H9 (cell line): ENCODE results near the gene IGFL1. TPM values are rescaled to one million over a fixed set of nuclear protein-coding genes. Genes with fewer than 3 reads are reported as not detected.

ENCODE experiments used
- DNase-seq: peaks from one replicate; pipeline ENCODE4 v3.0.0-alpha.2; 2017
- H2AFZ ChIP-seq: one replicate; pipeline ENCODE4 v1.6.1; 2013; ENCODE audit warnings: mild to moderate bottlenecking, low read length, control low read depth, moderate library complexity
- H2AK5ac ChIP-seq: 2 replicates; pipeline ENCODE4 v1.6.1; 2013; ENCODE audit warnings: low read length, control low read depth, mixed read lengths; ENCODE audit not compliant: insufficient read length
- H2BK120ac ChIP-seq: one replicate; pipeline ENCODE4 v1.6.1; 2013; ENCODE audit warnings: low read depth, mild to moderate bottlenecking, low read length, control low read depth, inconsistent platforms; ENCODE audit not compliant: poor library complexity, severe bottlenecking
- H2BK12ac ChIP-seq: 2 replicates; pipeline ENCODE4 v1.6.1; 2013; ENCODE audit warnings: low read length, control low read depth, mixed read lengths, low read depth; ENCODE audit not compliant: insufficient read length
- H2BK15ac ChIP-seq: 2 replicates; pipeline ENCODE4 v1.6.1; 2013; ENCODE audit warnings: low read depth, low read length, control low read depth
- H2BK20ac ChIP-seq: one replicate; pipeline ENCODE4 v1.6.1; 2013; ENCODE audit warnings: low read depth, mild to moderate bottlenecking, low read length, control low read depth, inconsistent platforms; ENCODE audit not compliant: poor library complexity, severe bottlenecking
- H2BK5ac ChIP-seq: 2 replicates; pipeline ENCODE4 v1.6.1; 2013; ENCODE audit warnings: low read length, control low read depth, mixed read lengths; ENCODE audit not compliant: insufficient read length
- H3K14ac ChIP-seq: 2 replicates; pipeline ENCODE4 v1.6.1; 2013; ENCODE audit warnings: low read length, control low read depth; ENCODE audit not compliant: insufficient read depth
- H3K18ac ChIP-seq: 2 replicates; pipeline ENCODE4 v1.6.1; 2013; ENCODE audit warnings: low read depth, mild to moderate bottlenecking, mixed read lengths, low read length, control low read depth; ENCODE audit not compliant: insufficient read length
- H3K23ac ChIP-seq: 2 replicates; pipeline ENCODE4 v1.6.1; 2013; ENCODE audit warnings: low read length, control low read depth, mixed read lengths, low read depth; ENCODE audit not compliant: insufficient read length
- H3K23me2 ChIP-seq: 2 replicates; pipeline ENCODE4 v1.6.1; 2013; ENCODE audit warnings: low read depth, mild to moderate bottlenecking, mixed read lengths, low read length, control low read depth; ENCODE audit not compliant: insufficient read length, poor library complexity, severe bottlenecking
- H3K27ac ChIP-seq: 2 replicates; pipeline ENCODE4 v1.5.1; 2013; ENCODE audit warnings: low read length, control low read depth, mixed read lengths, low read depth; ENCODE audit not compliant: insufficient read length
- H3K27me3 ChIP-seq: 2 replicates; pipeline ENCODE4 v1.6.1; 2013; ENCODE audit warnings: low read length, control low read depth, inconsistent platforms; ENCODE audit not compliant: insufficient read depth
- H3K4ac ChIP-seq: 2 replicates; pipeline ENCODE4 v1.6.1; 2013; ENCODE audit warnings: low read depth, mild to moderate bottlenecking, control low read depth, inconsistent platforms, low read length, moderate library complexity
- H3K4me1 ChIP-seq: 2 replicates; pipeline ENCODE4 v1.6.1; 2013; ENCODE audit warnings: low read length, control low read depth, inconsistent platforms; ENCODE audit not compliant: insufficient read depth
- H3K4me2 ChIP-seq: 2 replicates; pipeline ENCODE4 v1.6.1; 2013; ENCODE audit warnings: low read length, control low read depth, mixed read lengths; ENCODE audit not compliant: insufficient read length, insufficient read depth
- H3K56ac ChIP-seq: 2 replicates; pipeline ENCODE4 v1.6.1; 2013; ENCODE audit warnings: low read depth, mild to moderate bottlenecking, mixed read lengths, low read length, control low read depth; ENCODE audit not compliant: insufficient read length
- H3K79me1 ChIP-seq: 2 replicates; pipeline ENCODE4 v1.6.1; 2013; ENCODE audit warnings: low read depth, mild to moderate bottlenecking, moderate library complexity, low read length, control low read depth, inconsistent platforms; ENCODE audit not compliant: insufficient read depth, poor library complexity, severe bottlenecking
- H3K79me2 ChIP-seq: 2 replicates; pipeline ENCODE4 v1.6.1; 2013; ENCODE audit warnings: low read length, control low read depth, inconsistent platforms; ENCODE audit not compliant: insufficient read depth
- H3K9ac ChIP-seq: 2 replicates; pipeline ENCODE4 v1.6.1; 2013; ENCODE audit warnings: low read length, control low read depth, mixed read lengths; ENCODE audit not compliant: insufficient read length; ENCODE audit errors: extremely low read depth
- H3K9me3 ChIP-seq: one replicate; pipeline ENCODE4 v1.6.1; 2013; ENCODE audit warnings: low read depth, low read length, inconsistent platforms; ENCODE audit not compliant: control insufficient read depth
- H3T11ph ChIP-seq: one replicate; pipeline ENCODE4 v1.6.1; 2013; ENCODE audit warnings: mild to moderate bottlenecking, low read length, control low read depth, inconsistent platforms
- H4K20me1 ChIP-seq: one replicate; pipeline ENCODE4 v1.6.1; 2013; ENCODE audit not compliant: control insufficient read depth, insufficient read length, insufficient read depth
- H4K5ac ChIP-seq: 2 replicates; pipeline ENCODE4 v1.6.1; 2013; ENCODE audit warnings: low read depth, mild to moderate bottlenecking, mixed read lengths, low read length, control low read depth; ENCODE audit not compliant: insufficient read length
- H4K8ac ChIP-seq: replicated peaks from 2 replicates; pipeline ENCODE4 v1.6.1; 2013; ENCODE audit warnings: low read length, control low read depth, mixed read lengths, low read depth; ENCODE audit not compliant: insufficient read length
- H4K91ac ChIP-seq: 2 replicates; pipeline ENCODE4 v1.6.1; 2013; ENCODE audit warnings: low read depth, mild to moderate bottlenecking, moderate library complexity, mixed read lengths, low read length, control low read depth; ENCODE audit not compliant: insufficient read length
- H3K27ac Mint-ChIP-seq, 3 experiments: 2 replicates in 2 of 3; 3 replicates in 1 of 3; pipeline ENCODE4 v1.8.0; 2020 to 2021; ENCODE audit warnings: mixed read lengths in 3 of 3, mild to moderate bottlenecking in 1 of 3, moderate library complexity in 1 of 3
- H3K27me3 Mint-ChIP-seq: 2 replicates; pipeline ENCODE4 v1.8.0; 2021; ENCODE audit warnings: low read depth, mild to moderate bottlenecking, moderate library complexity, mixed read lengths
- H3K36me3 Mint-ChIP-seq, 3 experiments: 2 replicates in 2 of 3; 3 replicates in 1 of 3; pipeline ENCODE4 v1.8.0; 2020 to 2021; ENCODE audit warnings: low read depth in 3 of 3, mixed read lengths in 3 of 3; ENCODE audit not compliant: insufficient read depth in 1 of 3
- H3K4me1 Mint-ChIP-seq, 2 experiments: 2 replicates each; pipeline ENCODE4 v1.8.0; 2020; ENCODE audit warnings: mixed read lengths in 2 of 2
- H3K4me3 Mint-ChIP-seq, 2 experiments: 2 replicates in 1 of 2; 3 replicates in 1 of 2; pipeline ENCODE4 v1.8.0; 2020 to 2021; ENCODE audit warnings: mild to moderate bottlenecking in 2 of 2, mixed read lengths in 2 of 2, moderate library complexity in 1 of 2
- H3K9me3 Mint-ChIP-seq, 2 experiments: 2 replicates in 1 of 2; 3 replicates in 1 of 2; pipeline ENCODE4 v1.8.0; 2020; ENCODE audit warnings: mild to moderate bottlenecking in 2 of 2, mixed read lengths in 2 of 2, moderate library complexity in 1 of 2
- WGBS: extraction: QIAGEN DNeasy Blood & Tissue Kit; methylation state at CpG from one replicate; pipeline ENCODE4 v1.1.7; 2013; ENCODE audit warnings: missing lambda C conversion rate, low lambda C conversion rate, mixed read lengths; ENCODE audit not compliant: insufficient read length; ENCODE audit errors: extremely low coverage; 5-methylcytosine and 5-hydroxymethylcytosine counted together
- total RNA-seq: library from RNA; stranded (reverse); gene quantifications from 2 replicates; pipeline ENCODE4 v1.2.1, GENCODE V29; 2021
- TF ChIP-seq, protein P1 (sequence below): fragments of 200-600 bp; sonication (generic); conservative IDR thresholded peaks from 3 replicates; pipeline ENCODE4 v1.8.0; 2021; ENCODE audit warnings: antibody characterized with exemption, mild to moderate bottlenecking

IGFL1 gene
- total RNA-seq, 1 experiment from 2014 or later = not detected

DNA sequence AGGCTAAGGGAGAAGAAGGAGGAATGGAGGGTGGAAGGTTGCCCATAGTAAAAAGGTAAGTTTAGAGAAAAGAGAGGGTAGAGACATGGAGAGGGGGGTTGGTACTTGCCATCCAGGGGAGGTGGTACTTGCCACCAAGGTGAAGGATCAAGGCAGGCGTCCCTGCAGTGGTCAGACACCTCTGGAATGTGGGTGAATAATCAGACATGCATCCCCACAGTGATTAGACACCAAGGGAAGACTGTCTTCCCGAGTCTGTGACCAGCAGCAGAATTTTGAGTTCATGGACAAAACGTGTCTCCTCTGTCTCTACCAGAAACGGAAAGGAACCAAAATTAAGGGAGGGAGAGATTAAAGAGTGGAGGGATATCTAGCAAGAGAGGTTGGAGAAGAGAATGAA, 27.1 kb upstream of the IGFL1 start:
- no peak overlapping the region for H3K4me2 ChIP-seq
- no peaks in the 10 kb centered on the region for H3K79me2 ChIP-seq
- no peak overlapping the region for H3K56ac ChIP-seq
- TF ChIP-seq, protein P1, sequence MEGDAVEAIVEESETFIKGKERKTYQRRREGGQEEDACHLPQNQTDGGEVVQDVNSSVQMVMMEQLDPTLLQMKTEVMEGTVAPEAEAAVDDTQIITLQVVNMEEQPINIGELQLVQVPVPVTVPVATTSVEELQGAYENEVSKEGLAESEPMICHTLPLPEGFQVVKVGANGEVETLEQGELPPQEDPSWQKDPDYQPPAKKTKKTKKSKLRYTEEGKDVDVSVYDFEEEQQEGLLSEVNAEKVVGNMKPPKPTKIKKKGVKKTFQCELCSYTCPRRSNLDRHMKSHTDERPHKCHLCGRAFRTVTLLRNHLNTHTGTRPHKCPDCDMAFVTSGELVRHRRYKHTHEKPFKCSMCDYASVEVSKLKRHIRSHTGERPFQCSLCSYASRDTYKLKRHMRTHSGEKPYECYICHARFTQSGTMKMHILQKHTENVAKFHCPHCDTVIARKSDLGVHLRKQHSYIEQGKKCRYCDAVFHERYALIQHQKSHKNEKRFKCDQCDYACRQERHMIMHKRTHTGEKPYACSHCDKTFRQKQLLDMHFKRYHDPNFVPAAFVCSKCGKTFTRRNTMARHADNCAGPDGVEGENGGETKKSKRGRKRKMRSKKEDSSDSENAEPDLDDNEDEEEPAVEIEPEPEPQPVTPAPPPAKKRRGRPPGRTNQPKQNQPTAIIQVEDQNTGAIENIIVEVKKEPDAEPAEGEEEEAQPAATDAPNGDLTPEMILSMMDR = no peak
- no peak overlapping the region for H4K8ac ChIP-seq
- no peak for DNase-seq
- Mint-ChIP-seq H3K4me1 (peaks cover 0 to 2% of the 10 kb centered on the region in 2 experiments; a peak in 1 of 4 replicates), H3K27me3 (peaks cover 22% of the 10 kb centered on the region), H3K36me3 (peaks cover 0 to 9% (median 0%) of the 10 kb centered on the region in 3 experiments; a peak in 5 of 7 replicates), H3K4me3 (no peak overlapping the region), H3K9me3 (peaks cover 14 to 23% of the 10 kb centered on the region in 2 experiments), H3K27ac (no peak overlapping the region; a peak in 1 of 7 replicates)
- H3K18ac ChIP-seq = no peak overlapping the region
- no peak overlapping the region for H3K27ac ChIP-seq
- H3K9me3 ChIP-seq = peaks cover 5% of the 10 kb centered on the region
- no peak overlapping the region for H3K23ac ChIP-seq
- no peak overlapping the region for H3K9ac ChIP-seq
- H2BK20ac ChIP-seq = no peak overlapping the region
- no peak overlapping the region for H2BK120ac ChIP-seq
- H4K91ac ChIP-seq = no peak overlapping the region
- H3K27me3 ChIP-seq = no peaks in the 10 kb centered on the region
- no peaks in the 10 kb centered on the region for H3K4me1 ChIP-seq
- H3K4ac ChIP-seq = no peak overlapping the region
- H3K23me2 ChIP-seq = no peaks in the 10 kb centered on the region
- H2AK5ac ChIP-seq = no peak overlapping the region
- H2BK12ac ChIP-seq = no peak overlapping the region
- H3K79me1 ChIP-seq = no peaks in the 10 kb centered on the region
- H2BK15ac ChIP-seq = no peak overlapping the region
- H4K20me1 ChIP-seq = no peaks in the 10 kb centered on the region
- WGBS = no CpG with 5 or more reads among the region's 4 CpGs
- no peak overlapping the region for H4K5ac ChIP-seq
- no peak overlapping the region for H3K14ac ChIP-seq
- no peak overlapping the region for H3T11ph ChIP-seq
- no peak overlapping the region for H2BK5ac ChIP-seq
- H2AFZ ChIP-seq = no peak overlapping the region
